Hepatocyte (in vitro differentiated cells): ENCODE results near the gene NBPF6.
"Not testable (repeated sequence)": the region's sequence is repeated elsewhere in the genome, so short reads cannot be mapped to it uniquely, and the experiment has no call there.

ENCODE experiments used
- EZH2 ChIP-seq: fragments of 200-600 bp; sonication (generic); IDR thresholded peaks from 2 replicates; pipeline ENCODE4 v1.6.1; 2016; ENCODE audit warnings: antibody characterized with exemption, mild to moderate bottlenecking, borderline replicate concordance
- EZH2phosphoT487 ChIP-seq: fragments of 200-600 bp; sonication (generic); IDR thresholded peaks from one replicate; pipeline ENCODE4 v1.6.1; 2018; ENCODE audit warnings: antibody characterized with exemption, mild to moderate bottlenecking, low read depth, moderate library complexity; ENCODE audit not compliant: unreplicated experiment, severe bottlenecking
- TF ChIP-seq, protein P1 (sequence below): fragments of 200-600 bp; sonication (generic); IDR thresholded peaks from 2 replicates; pipeline ENCODE4 v1.5.1; 2016; ENCODE audit warnings: antibody characterized with exemption, mild to moderate bottlenecking; ENCODE audit not compliant: poor library complexity

DNA sequence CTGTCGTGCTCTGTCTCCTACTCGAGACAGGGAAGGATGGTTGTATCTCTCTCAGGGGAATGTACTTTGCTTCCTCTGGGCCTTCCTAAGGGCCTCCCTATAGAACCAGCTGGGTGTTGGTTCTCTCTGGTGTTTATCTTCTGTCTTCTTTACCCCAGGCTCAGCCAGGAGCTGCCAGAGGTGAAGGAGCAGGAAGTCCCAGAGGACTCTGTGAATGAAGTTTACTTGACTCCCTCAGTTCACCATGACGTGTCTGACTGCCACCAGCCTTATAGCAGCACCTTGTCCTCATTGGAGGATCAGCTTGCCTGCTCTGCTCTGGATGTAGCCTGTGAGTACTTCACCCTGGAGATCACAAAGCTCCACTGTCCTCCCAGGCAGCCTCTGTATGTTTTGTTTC, 11.6 kb downstream of the NBPF6 start:
- TF ChIP-seq, protein P1, sequence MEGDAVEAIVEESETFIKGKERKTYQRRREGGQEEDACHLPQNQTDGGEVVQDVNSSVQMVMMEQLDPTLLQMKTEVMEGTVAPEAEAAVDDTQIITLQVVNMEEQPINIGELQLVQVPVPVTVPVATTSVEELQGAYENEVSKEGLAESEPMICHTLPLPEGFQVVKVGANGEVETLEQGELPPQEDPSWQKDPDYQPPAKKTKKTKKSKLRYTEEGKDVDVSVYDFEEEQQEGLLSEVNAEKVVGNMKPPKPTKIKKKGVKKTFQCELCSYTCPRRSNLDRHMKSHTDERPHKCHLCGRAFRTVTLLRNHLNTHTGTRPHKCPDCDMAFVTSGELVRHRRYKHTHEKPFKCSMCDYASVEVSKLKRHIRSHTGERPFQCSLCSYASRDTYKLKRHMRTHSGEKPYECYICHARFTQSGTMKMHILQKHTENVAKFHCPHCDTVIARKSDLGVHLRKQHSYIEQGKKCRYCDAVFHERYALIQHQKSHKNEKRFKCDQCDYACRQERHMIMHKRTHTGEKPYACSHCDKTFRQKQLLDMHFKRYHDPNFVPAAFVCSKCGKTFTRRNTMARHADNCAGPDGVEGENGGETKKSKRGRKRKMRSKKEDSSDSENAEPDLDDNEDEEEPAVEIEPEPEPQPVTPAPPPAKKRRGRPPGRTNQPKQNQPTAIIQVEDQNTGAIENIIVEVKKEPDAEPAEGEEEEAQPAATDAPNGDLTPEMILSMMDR, result not testable (repeated sequence)
- TF ChIP-seq EZH2, EZH2phosphoT487: not testable (repeated sequence)
